SK-N-SH treated with all-trans-retinoic acid at 6 μM for 48 hours (cell line): ENCODE data around the gene TKT.

Source experiments
- CSDC2 ChIP-seq: fragments of 250-450 bp; sonication (Bioruptor Pico); IDR thresholded peaks from 2 replicates; pipeline ENCODE4 v1.5.0; 2020; ENCODE audit warnings: mild to moderate bottlenecking, moderate library complexity
- ESRRG ChIP-seq: fragments of 250-450 bp; sonication (Bioruptor Pico); IDR thresholded peaks from 2 replicates; pipeline ENCODE4 v1.6.1; 2021; ENCODE audit warnings: mild to moderate bottlenecking
- TSHZ2 ChIP-seq: fragments of 250-450 bp; sonication (Bioruptor Pico); IDR thresholded peaks from 2 replicates; pipeline ENCODE4 v1.5.0; 2020; ENCODE audit warnings: mild to moderate bottlenecking, moderate library complexity
- ZFP30 ChIP-seq: fragments of 450-650 bp; formaldehyde crosslinking; IDR thresholded peaks from 2 replicates; pipeline ENCODE4 v1.5.0; 2022; ENCODE audit warnings: mild to moderate bottlenecking, moderate library complexity
- ZNF70 ChIP-seq: fragments of 450-650 bp; formaldehyde crosslinking; IDR thresholded peaks from 2 replicates; pipeline ENCODE4 v1.5.0; 2020; ENCODE audit warnings: mild to moderate bottlenecking, moderate library complexity

- TF ChIP-seq ZFP30 (no peak), TSHZ2 (no peak), ESRRG (no peak), CSDC2 (CRISPR knock-in tag) (no peak), ZNF70 (CRISPR knock-in tag) (no peak)
Observed at GRCh38 chr3:53257465-53257864, 1.6 kb upstream of the TKT start.
